ENCODE measurements around the gene SFRP4.
"Not testable (repeated sequence)": the region's sequence is repeated elsewhere in the genome, so short reads cannot be mapped to it uniquely, and the experiment has no call there.

SFRP4 gene

GRCh38 chr7:37916673-37917660, at the start of gene SFRP4:
Gene SFRP4, minus strand, starts transcription at chr7:37916817. Its CDS starts 280 bp downstream, at chr7:37916537.
- DNase-seq (ENCODE audit: low read depth in 2 of 2), result no peak

- DNase-seq (ENCODE audit: low read depth in 2 of 2), result no peak
Observed at GRCh38 chr7:37964196-37964595, 47.6 kb upstream of the SFRP4 start.

GRCh38 chr7:37961251-37961650, 44.6 kb upstream of the SFRP4 start:
- no peak for DNase-seq (ENCODE audit: low read depth in 2 of 2)

GRCh38 chr7:37960483-37960882, 43.9 kb upstream of the SFRP4 start:
- no peak for DNase-seq (ENCODE audit: low read depth in 2 of 2)

- no peak for DNase-seq (ENCODE audit: low read depth in 2 of 2)
Observed at GRCh38 chr7:37957221-37957970, 40.8 kb upstream of the SFRP4 start.

- DNase-seq (ENCODE audit: low read depth in 2 of 2), result no peak
Observed at GRCh38 chr7:37956791-37957190, 40.2 kb upstream of the SFRP4 start.

GRCh38 chr7:37954217-37954616, 37.6 kb upstream of the SFRP4 start:
- DNase-seq (ENCODE audit: low read depth in 2 of 2), result not testable (repeated sequence)

- DNase-seq (ENCODE audit: low read depth in 2 of 2), result no peak
Observed at GRCh38 chr7:37952240-37952639, 35.6 kb upstream of the SFRP4 start.

GRCh38 chr7:37947941-37948210, 31.3 kb upstream of the SFRP4 start:
- DNase-seq (ENCODE audit: low read depth in 2 of 2), result no peak

- DNase-seq (ENCODE audit: low read depth in 2 of 2), result no peak
Observed at GRCh38 chr7:37947138-37947940, 30.7 kb upstream of the SFRP4 start.

GRCh38 chr7:37945336-37945735, 28.7 kb upstream of the SFRP4 start:
- no peak for DNase-seq (ENCODE audit: low read depth in 2 of 2)

- no peak for DNase-seq (ENCODE audit: low read depth in 2 of 2)
Observed at GRCh38 chr7:37944737-37945054, 28.1 kb upstream of the SFRP4 start.

- no peak for DNase-seq (ENCODE audit: low read depth in 2 of 2)
Observed at GRCh38 chr7:37943905-37944736, 27.5 kb upstream of the SFRP4 start.

- no peak for DNase-seq (ENCODE audit: low read depth in 2 of 2)
Observed at GRCh38 chr7:37942934-37943610, 26.5 kb upstream of the SFRP4 start.

- no peak for DNase-seq (ENCODE audit: low read depth in 2 of 2)
Observed at GRCh38 chr7:37933018-37933566, 16.5 kb upstream of the SFRP4 start.

GRCh38 chr7:37932543-37932942, 15.9 kb upstream of the SFRP4 start:
- no peak for DNase-seq (ENCODE audit: low read depth in 2 of 2)

- no peak for DNase-seq (ENCODE audit: low read depth in 2 of 2)
Observed at GRCh38 chr7:37930226-37930948, 13.8 kb upstream of the SFRP4 start.

GRCh38 chr7:37928878-37929277, 12.3 kb upstream of the SFRP4 start:
- DNase-seq (ENCODE audit: low read depth in 2 of 2), result no peak

GRCh38 chr7:37927773-37928444, 11.3 kb upstream of the SFRP4 start:
- no peak for DNase-seq (ENCODE audit: low read depth in 2 of 2)

All from fibroblast of skin of left biceps (primary cell).